ENCODE data around the gene SFMBT2.

The SFMBT2 gene

DNA sequence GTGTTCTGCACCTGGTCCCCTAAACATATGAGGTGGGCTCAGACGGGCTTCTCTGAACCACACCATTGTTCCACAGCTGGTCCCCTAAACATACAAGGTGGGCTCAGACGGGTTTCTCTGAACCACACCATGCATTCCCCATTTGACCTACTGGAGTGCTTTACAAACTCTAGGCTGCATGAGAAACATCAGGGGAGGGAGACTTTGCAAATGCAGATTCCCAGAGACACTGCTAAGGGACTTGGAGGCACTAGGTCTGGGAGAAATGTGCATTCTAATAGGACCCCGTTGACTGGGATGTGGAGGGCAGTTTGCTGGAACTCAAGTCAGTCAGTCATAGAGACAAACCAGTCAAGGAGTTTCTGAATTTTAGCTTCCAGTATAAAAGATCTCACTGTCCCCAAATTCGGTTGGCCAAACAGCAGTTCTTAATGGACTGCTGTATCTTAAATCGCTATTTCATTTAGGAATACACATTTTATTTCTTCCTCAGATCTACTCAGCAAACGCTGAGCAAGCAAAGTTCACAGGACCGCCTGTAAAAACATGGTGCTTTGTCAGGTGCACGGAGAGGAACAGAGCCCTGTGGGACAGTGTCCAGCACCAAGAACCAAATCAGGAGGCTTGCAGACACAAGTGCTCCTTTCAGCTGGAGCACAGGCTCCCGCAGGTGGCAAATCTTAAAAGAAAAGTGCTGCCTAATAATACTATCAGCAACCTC, 198.8 kb downstream of the SFMBT2 start:
- Histone ChIP-seq H3K9me3 (ENCODE audit: low read depth, low read length) (no peaks in the 10 kb centered on the region), H3K4me3 (no peak overlapping the region), H3K36me3 (ENCODE audit: insufficient read depth, low read length) (no peaks in the 10 kb centered on the region), H3K27ac (no peak overlapping the region), H3K9ac (ENCODE audit: insufficient read length) (no peak overlapping the region)
- TF ChIP-seq EZH2 (IDR thresholded peaks at IDR 0.05) (no peak), POLR2AphosphoS5 (IDR thresholded peaks at IDR 0.05; ENCODE audit: borderline replicate concordance, low read depth, low read length) (no peak), FOXP2 (optimal IDR thresholded peaks at IDR 0.05; ENCODE audit: control extremely low read depth, extremely low read length, insufficient read depth) (no peak)
- no peak for DNase-seq (ENCODE audit: low read depth, low spot score)

- Histone ChIP-seq H3K27ac (no peak overlapping the region), H3K36me3 (ENCODE audit: insufficient read depth, low read length) (no peaks in the 10 kb centered on the region), H3K9ac (ENCODE audit: insufficient read length) (no peak overlapping the region), H3K9me3 (ENCODE audit: low read depth, low read length) (no peaks in the 10 kb centered on the region), H3K4me3 (no peak overlapping the region)
- no peak for DNase-seq (ENCODE audit: low read depth, low spot score)
- TF ChIP-seq FOXP2 (optimal IDR thresholded peaks at IDR 0.05; ENCODE audit: control extremely low read depth, extremely low read length, insufficient read depth) (no peak), POLR2AphosphoS5 (IDR thresholded peaks at IDR 0.05; ENCODE audit: borderline replicate concordance, low read depth, low read length) (no peak), EZH2 (IDR thresholded peaks at IDR 0.05) (no peak)
These were observed 200.3 kb downstream of the SFMBT2 start for GRCh38 chr10:7210516-7210915.

DNA sequence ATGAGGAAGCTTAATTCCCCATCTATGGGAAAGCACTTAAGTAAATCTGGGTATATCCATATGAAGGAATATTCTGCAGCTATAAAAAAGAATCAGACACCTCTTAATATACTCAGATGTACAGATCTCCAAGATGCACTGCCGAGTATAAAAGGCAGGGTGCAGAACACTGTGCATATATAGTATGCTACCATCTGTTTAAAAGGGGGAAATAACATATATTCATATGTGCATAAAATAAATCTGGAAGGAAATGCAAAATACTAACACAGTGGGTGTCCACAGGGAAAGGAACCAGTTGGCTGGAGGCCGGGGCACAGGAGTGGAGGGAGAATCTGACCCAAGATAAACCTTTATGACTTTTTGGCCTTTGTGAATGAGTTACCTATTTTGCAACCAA, 201.4 kb downstream of the SFMBT2 start:
- no peak overlapping the region for H3K4me3 ChIP-seq
- no peaks in the 10 kb centered on the region for H3K9me3 ChIP-seq (ENCODE audit: low read depth, low read length)
- no peak overlapping the region for H3K27ac ChIP-seq
- H3K9ac ChIP-seq (ENCODE audit: insufficient read length): no peak overlapping the region
- no peak for TF ChIP-seq FOXP2 (optimal IDR thresholded peaks at IDR 0.05; ENCODE audit: control extremely low read depth, extremely low read length, insufficient read depth)
- TF ChIP-seq POLR2AphosphoS5 (IDR thresholded peaks at IDR 0.05; ENCODE audit: borderline replicate concordance, low read depth, low read length): no peak
- TF ChIP-seq EZH2 (IDR thresholded peaks at IDR 0.05): no peak
- H3K36me3 ChIP-seq (ENCODE audit: insufficient read depth, low read length): no peaks in the 10 kb centered on the region
- DNase-seq (ENCODE audit: low read depth, low spot score): no peak

- no peaks in the 10 kb centered on the region for H3K9me3 ChIP-seq (ENCODE audit: low read depth, low read length)
- no peak for DNase-seq (ENCODE audit: low read depth, low spot score)
- no peaks in the 10 kb centered on the region for H3K36me3 ChIP-seq (ENCODE audit: insufficient read depth, low read length)
- no peak overlapping the region for H3K9ac ChIP-seq (ENCODE audit: insufficient read length)
- H3K27ac ChIP-seq: no peak overlapping the region
- no peak overlapping the region for H3K4me3 ChIP-seq
- no peak for TF ChIP-seq FOXP2 (optimal IDR thresholded peaks at IDR 0.05; ENCODE audit: control extremely low read depth, extremely low read length, insufficient read depth)
- TF ChIP-seq POLR2AphosphoS5 (IDR thresholded peaks at IDR 0.05; ENCODE audit: borderline replicate concordance, low read depth, low read length): no peak
- TF ChIP-seq EZH2 (IDR thresholded peaks at IDR 0.05): no peak
These were observed 204.3 kb downstream of the SFMBT2 start for GRCh38 chr10:7206412-7207100.

GRCh38 chr10:7205656-7206055, 205.2 kb downstream of the SFMBT2 start:
- TF ChIP-seq POLR2AphosphoS5 (IDR thresholded peaks at IDR 0.05; ENCODE audit: borderline replicate concordance, low read depth, low read length): no peak
- TF ChIP-seq FOXP2 (optimal IDR thresholded peaks at IDR 0.05; ENCODE audit: control extremely low read depth, extremely low read length, insufficient read depth): no peak
- TF ChIP-seq EZH2 (IDR thresholded peaks at IDR 0.05): no peak
- no peak for DNase-seq (ENCODE audit: low read depth, low spot score)
- H3K27ac ChIP-seq: no peak overlapping the region
- H3K36me3 ChIP-seq (ENCODE audit: insufficient read depth, low read length): no peaks in the 10 kb centered on the region
- H3K9me3 ChIP-seq (ENCODE audit: low read depth, low read length): no peaks in the 10 kb centered on the region
- H3K4me3 ChIP-seq: no peak overlapping the region
- H3K9ac ChIP-seq (ENCODE audit: insufficient read length): no peak overlapping the region

- H3K36me3 ChIP-seq (ENCODE audit: insufficient read depth, low read length): no peaks in the 10 kb centered on the region
- H3K4me3 ChIP-seq: no peak overlapping the region
- no peak overlapping the region for H3K9ac ChIP-seq (ENCODE audit: insufficient read length)
- no peak for DNase-seq (ENCODE audit: low read depth, low spot score)
- H3K27ac ChIP-seq: no peak overlapping the region
- TF ChIP-seq FOXP2 (optimal IDR thresholded peaks at IDR 0.05; ENCODE audit: control extremely low read depth, extremely low read length, insufficient read depth): no peak
- TF ChIP-seq EZH2 (IDR thresholded peaks at IDR 0.05): no peak
- no peak for TF ChIP-seq POLR2AphosphoS5 (IDR thresholded peaks at IDR 0.05; ENCODE audit: borderline replicate concordance, low read depth, low read length)
- no peaks in the 10 kb centered on the region for H3K9me3 ChIP-seq (ENCODE audit: low read depth, low read length)
These were observed 208.0 kb downstream of the SFMBT2 start for GRCh38 chr10:7202793-7203355.

DNA sequence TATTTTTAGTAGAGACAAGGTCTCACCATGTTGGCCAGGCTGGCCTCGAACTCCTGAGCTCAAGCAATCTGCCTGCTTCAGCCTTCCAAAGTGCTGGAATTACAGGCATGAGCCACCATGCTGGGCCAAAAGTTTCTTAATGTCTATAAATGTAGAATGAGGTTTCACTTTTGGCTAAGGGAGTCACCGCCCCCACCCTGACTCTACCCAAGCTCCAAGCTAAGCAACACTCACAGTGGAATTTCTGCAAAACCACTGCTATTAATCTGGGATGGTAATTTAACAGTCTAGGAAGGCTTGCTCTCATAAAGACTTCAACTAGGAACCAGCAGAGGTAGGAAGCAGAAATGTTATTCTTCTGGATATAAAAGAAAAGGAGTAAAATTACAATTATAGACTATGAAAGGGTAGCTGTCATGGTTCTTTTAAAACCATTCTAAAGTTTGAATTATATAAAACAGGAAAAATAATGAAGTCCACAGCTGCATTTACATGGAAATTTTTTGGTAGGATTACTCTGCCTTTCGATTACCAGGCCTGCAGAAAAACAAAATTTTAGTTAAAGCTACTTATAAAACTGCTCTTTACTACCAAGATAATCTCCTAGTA, 211.6 kb downstream of the SFMBT2 start:
- Histone ChIP-seq H3K4me3 (no peak overlapping the region), H3K9ac (ENCODE audit: insufficient read length) (no peak overlapping the region), H3K27ac (no peak overlapping the region), H3K9me3 (ENCODE audit: low read depth, low read length) (no peaks in the 10 kb centered on the region), H3K36me3 (ENCODE audit: insufficient read depth, low read length) (no peaks in the 10 kb centered on the region)
- no peak for TF ChIP-seq EZH2 (IDR thresholded peaks at IDR 0.05)
- no peak for DNase-seq (ENCODE audit: low read depth, low spot score)

- no peak overlapping the region for H3K27ac ChIP-seq
- H3K36me3 ChIP-seq (ENCODE audit: insufficient read depth, low read length): no peaks in the 10 kb centered on the region
- H3K9me3 ChIP-seq (ENCODE audit: low read depth, low read length): no peaks in the 10 kb centered on the region
- H3K4me3 ChIP-seq: no peak overlapping the region
- no peak for DNase-seq (ENCODE audit: low read depth, low spot score)
- H3K9ac ChIP-seq (ENCODE audit: insufficient read length): no peak overlapping the region
- TF ChIP-seq POLR2AphosphoS5 (IDR thresholded peaks at IDR 0.05; ENCODE audit: borderline replicate concordance, low read depth, low read length): no peak
- TF ChIP-seq FOXP2 (optimal IDR thresholded peaks at IDR 0.05; ENCODE audit: control extremely low read depth, extremely low read length, insufficient read depth): no peak
- TF ChIP-seq EZH2 (IDR thresholded peaks at IDR 0.05): no peak
These were observed 214.6 kb downstream of the SFMBT2 start for GRCh38 chr10:7196284-7196683.

All from SK-N-MC (cell line).